ENCODE results near the gene CHPF. TPM values are rescaled to one million over a fixed set of nuclear protein-coding genes. Genes with fewer than 3 reads are reported as not detected.

The CHPF gene
- total and polyA plus RNA-seq, 4 donors = 26.5 to 135 (median 58.2) TPM

- Histone ChIP-seq H3K4me3 (ENCODE audit: low read depth in 1 of 3, low read length in 3 of 3) (no peak overlapping the region), H3K4me1 (ENCODE audit: control insufficient read depth in 4 of 4, insufficient read depth in 4 of 4, low read length in 3 of 4) (peaks cover 4 to 15% (median 6%) of the 10 kb centered on the region in 4 donors), H3K27ac (ENCODE audit: low read depth in 1 of 2, low read length in 2 of 2) (no peak overlapping the region), H3K27me3 (ENCODE audit: control insufficient read depth in 4 of 4, insufficient read depth in 4 of 4, low read length in 3 of 4) (peaks cover 0 to 2% (median 0%) of the 10 kb centered on the region in 4 donors), H3K9ac (ENCODE audit: low read depth in 1 of 2, low read length in 2 of 2) (no peak overlapping the region), H3K9me3 (ENCODE audit: control insufficient read depth in 4 of 4, low read length in 3 of 4) (no peaks in the 10 kb centered on the region), H3K36me3 (ENCODE audit: control insufficient read depth in 4 of 4, insufficient read depth in 3 of 4, low read depth in 1 of 4, low read length in 3 of 4) (no peaks in the 10 kb centered on the region)
- TF ChIP-seq REST (IDR thresholded peaks at IDR 0.05) (no peak), RXRA (IDR thresholded peaks at IDR 0.05) (no peak)
- WGBS = 85% methylated on average over 22 of the region's 22 CpGs
- no peak for DNase-seq (ENCODE audit: low spot score)
Observed at GRCh38 chr2:219574484-219575311, 31.1 kb upstream of the CHPF start.

- H3K27ac ChIP-seq (ENCODE audit: low read depth in 1 of 2, low read length in 2 of 2) = no peak overlapping the region
- peaks cover 0 to 4% (median 0%) of the 10 kb centered on the region in 4 donors for H3K36me3 ChIP-seq (ENCODE audit: control insufficient read depth in 4 of 4, insufficient read depth in 3 of 4, low read depth in 1 of 4, low read length in 3 of 4)
- peaks cover 4 to 15% (median 6%) of the 10 kb centered on the region in 4 donors for H3K4me1 ChIP-seq (ENCODE audit: control insufficient read depth in 4 of 4, insufficient read depth in 4 of 4, low read length in 3 of 4)
- H3K9me3 ChIP-seq (ENCODE audit: control insufficient read depth in 4 of 4, low read length in 3 of 4) = no peaks in the 10 kb centered on the region
- DNase-seq (ENCODE audit: low spot score) = no peak
- TF ChIP-seq CTCF (IDR thresholded peaks at IDR 0.05; ENCODE audit: low read depth, low read length, missing input control) (no peak), SP1 (IDR thresholded peaks at IDR 0.05) (no peak), MAX (IDR thresholded peaks at IDR 0.05) (no peak)
- H3K4me3 ChIP-seq (ENCODE audit: low read depth in 1 of 3, low read length in 3 of 3) = no peak overlapping the region
- peaks cover 0 to 2% (median 0%) of the 10 kb centered on the region in 4 donors for H3K27me3 ChIP-seq (ENCODE audit: control insufficient read depth in 4 of 4, insufficient read depth in 4 of 4, low read length in 3 of 4)
- WGBS = 81% methylated on average over 5 of the region's 5 CpGs
- no peak overlapping the region for H3K9ac ChIP-seq (ENCODE audit: low read depth in 1 of 2, low read length in 2 of 2)
Observed at GRCh38 chr2:219573166-219573565, 29.6 kb upstream of the CHPF start.

GRCh38 chr2:219572237-219573001 is 28.8 kb upstream of the CHPF start, which contains the start of gene INHA:
Gene INHA (plus strand): TSS chr2:219572310. CDS start chr2:219572375, 65 bp downstream.
- Histone ChIP-seq H3K4me3 (ENCODE audit: low read depth in 1 of 3, low read length in 3 of 3) (peak within 1 kb of the TSS; percentile 12 to 81 (median 54)), H3K27ac (ENCODE audit: low read depth in 1 of 2, low read length in 2 of 2) (peak within 1 kb of the TSS in 1 of 2 donors; percentile 53), H3K9me3 (ENCODE audit: control insufficient read depth in 4 of 4, low read length in 3 of 4) (no peaks in the 10 kb centered on the region), H3K4me1 (ENCODE audit: control insufficient read depth in 4 of 4, insufficient read depth in 4 of 4, low read length in 3 of 4) (peaks cover 4 to 15% (median 6%) of the 10 kb centered on the region in 4 donors), H3K27me3 (ENCODE audit: control insufficient read depth in 4 of 4, insufficient read depth in 4 of 4, low read length in 3 of 4) (no peaks in the 10 kb centered on the region), H3K9ac (ENCODE audit: low read depth in 1 of 2, low read length in 2 of 2) (peak within 1 kb of the TSS in 1 of 2 donors; percentile 48), H3K36me3 (ENCODE audit: control insufficient read depth in 4 of 4, insufficient read depth in 3 of 4, low read depth in 1 of 4, low read length in 3 of 4) (peaks cover 0 to 4% (median 0%) of the 10 kb centered on the region in 4 donors)
- WGBS = 87% methylated on average over 13 of the region's 13 CpGs
- no peak for DNase-seq (ENCODE audit: low spot score)
- TF ChIP-seq SP1 (IDR thresholded peaks at IDR 0.05) (no peak), HNF4A (conservative IDR thresholded peaks at IDR 0.05) (no peak), CTCF (IDR thresholded peaks at IDR 0.05; ENCODE audit: low read depth, low read length, missing input control) (no peak), HNF4G (IDR thresholded peaks at IDR 0.05) (no peak), FOXA1 (IDR thresholded peaks at IDR 0.05) (no peak), ZBTB33 (IDR thresholded peaks at IDR 0.05) (no peak), FOXA2 (IDR thresholded peaks at IDR 0.05) (no peak)

Measured in liver (tissue), 9 donors.